Upper lobe of left lung (tissue), 4 donors: ENCODE measurements around the gene NPC1L1.

ENCODE experiments used
- CTCF ChIP-seq, 6 experiments: fragments of 450-650 bp in 4 of 6; fragments of 200-600 bp in 2 of 6; sonication (generic) in 2 of 6; IDR thresholded peaks; one replicate each; pipeline ENCODE4 v1.5.1; 2016 to 2019; ENCODE audit warnings: antibody characterized with exemption in 6 of 6
- EP300 ChIP-seq, 4 donors: sonication (generic); formaldehyde crosslinking; IDR thresholded peaks; one replicate each; pipeline ENCODE4 v1.5.1; 2017; ENCODE audit warnings: antibody characterized with exemption in 4 of 4, control low read depth in 2 of 4
- POLR2A ChIP-seq, 4 donors: fragments of 450-650 bp; IDR thresholded peaks; one replicate each; pipeline ENCODE4 v1.5.1; 2016 to 2017; ENCODE audit warnings: antibody characterized with exemption in 4 of 4, mild to moderate bottlenecking in 2 of 4
- POLR2AphosphoS5 ChIP-seq, 2 donors: sonication (generic); formaldehyde crosslinking; IDR thresholded peaks; one replicate each; pipeline ENCODE4 v1.5.1; 2017; ENCODE audit warnings: antibody characterized with exemption in 2 of 2

- TF ChIP-seq CTCF (IDR thresholded peaks at IDR 0.05) (no peak), POLR2A (IDR thresholded peaks at IDR 0.05) (no peak), EP300 (IDR thresholded peaks at IDR 0.05) (no peak), POLR2AphosphoS5 (IDR thresholded peaks at IDR 0.05) (no peak)
Observed at GRCh38 chr7:44522315-44522714, 18.8 kb downstream of the NPC1L1 start.
